PC-9 (cell line): ENCODE measurements around the gene C19orf25.

Experiments used
- EZH2 ChIP-seq: fragments of 200-600 bp; sonication (generic); IDR thresholded peaks from 2 replicates; pipeline ENCODE4 v1.8.0; 2017; ENCODE audit warnings: antibody characterized with exemption, low read depth
- TF ChIP-seq, protein P1 (sequence below): fragments of 200-600 bp; sonication (generic); conservative IDR thresholded peaks from 2 replicates; pipeline ENCODE4 v1.6.1; 2017; ENCODE audit warnings: mixed run types, antibody characterized with exemption, mild to moderate bottlenecking, moderate library complexity

GRCh38 chr19:1473085-1473851 is 5.7 kb downstream of the C19orf25 start:
- TF ChIP-seq, protein P1, sequence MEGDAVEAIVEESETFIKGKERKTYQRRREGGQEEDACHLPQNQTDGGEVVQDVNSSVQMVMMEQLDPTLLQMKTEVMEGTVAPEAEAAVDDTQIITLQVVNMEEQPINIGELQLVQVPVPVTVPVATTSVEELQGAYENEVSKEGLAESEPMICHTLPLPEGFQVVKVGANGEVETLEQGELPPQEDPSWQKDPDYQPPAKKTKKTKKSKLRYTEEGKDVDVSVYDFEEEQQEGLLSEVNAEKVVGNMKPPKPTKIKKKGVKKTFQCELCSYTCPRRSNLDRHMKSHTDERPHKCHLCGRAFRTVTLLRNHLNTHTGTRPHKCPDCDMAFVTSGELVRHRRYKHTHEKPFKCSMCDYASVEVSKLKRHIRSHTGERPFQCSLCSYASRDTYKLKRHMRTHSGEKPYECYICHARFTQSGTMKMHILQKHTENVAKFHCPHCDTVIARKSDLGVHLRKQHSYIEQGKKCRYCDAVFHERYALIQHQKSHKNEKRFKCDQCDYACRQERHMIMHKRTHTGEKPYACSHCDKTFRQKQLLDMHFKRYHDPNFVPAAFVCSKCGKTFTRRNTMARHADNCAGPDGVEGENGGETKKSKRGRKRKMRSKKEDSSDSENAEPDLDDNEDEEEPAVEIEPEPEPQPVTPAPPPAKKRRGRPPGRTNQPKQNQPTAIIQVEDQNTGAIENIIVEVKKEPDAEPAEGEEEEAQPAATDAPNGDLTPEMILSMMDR = no peak
- TF ChIP-seq EZH2 = no peak
